Right lung (tissue), 5 donors: ENCODE data around the gene NYAP1. TPM values are rescaled to one million over a fixed set of nuclear protein-coding genes. Genes with fewer than 3 reads are reported as not detected.
"Not testable (repeated sequence)": the region's sequence is repeated elsewhere in the genome, so short reads cannot be mapped to it uniquely, and the experiment has no call there.

Source experiments
- DNase-seq, 2 donors: peaks; one replicate each; pipeline ENCODE4 v3.0.0-alpha.2; 2013
- polyA plus RNA-seq, 5 donors: library from polyadenylated mRNA; unstranded; fragments of 120-200 nt; gene quantifications; one replicate each; pipeline versions ENCODE4 v1.2.1 to v1.2.3, GENCODE V29; 2013; ENCODE audit warnings: inconsistent platforms in 1 of 5, low replicate concordance in 1 of 5; ENCODE audit not compliant: insufficient read length in 5 of 5, insufficient read depth in 1 of 5

Gene NYAP1
- polyA plus RNA-seq, 5 donors, result 2.3 to 5.3 (median 3.0) TPM

GRCh38 chr7:100481466-100481865 is 2.3 kb upstream of the NYAP1 start:
- no peak for DNase-seq

GRCh38 chr7:100482728-100483089 is 1.0 kb upstream of the NYAP1 start:
- no peak for DNase-seq

GRCh38 chr7:100483090-100483721 is 521 bp upstream of the NYAP1 start:
- peak; percentile 60 for DNase-seq

GRCh38 chr7:100484673-100485045 is 932 bp downstream of the NYAP1 start:
- no peak for DNase-seq

- no peak for DNase-seq
These were observed 1.7 kb downstream of the NYAP1 start for GRCh38 chr7:100485471-100485876.

- no peak for DNase-seq
These were observed 2.4 kb downstream of the NYAP1 start for GRCh38 chr7:100486111-100486636.

GRCh38 chr7:100486753-100487446 is 3.2 kb downstream of the NYAP1 start:
- no peak for DNase-seq

GRCh38 chr7:100488333-100489095 is 4.8 kb downstream of the NYAP1 start:
- DNase-seq, result no peak

- DNase-seq, result no peak
These were observed 5.4 kb downstream of the NYAP1 start for GRCh38 chr7:100489121-100489520.

GRCh38 chr7:100489824-100490223 is 6.1 kb downstream of the NYAP1 start:
- peak; percentile 78 to 83 for DNase-seq

- no peak for DNase-seq
These were observed 6.9 kb downstream of the NYAP1 start for GRCh38 chr7:100490483-100491191.

- no peak for DNase-seq
These were observed 7.5 kb downstream of the NYAP1 start for GRCh38 chr7:100491192-100491578.

- DNase-seq, result no peak
These were observed 9.2 kb downstream of the NYAP1 start for GRCh38 chr7:100492738-100493475.

- DNase-seq, result no peak
These were observed 9.9 kb downstream of the NYAP1 start for GRCh38 chr7:100493476-100494264.

- no peak for DNase-seq
These were observed 12.8 kb downstream of the NYAP1 start for GRCh38 chr7:100496509-100496908.

GRCh38 chr7:100500743-100501142 is 17.0 kb downstream of the NYAP1 start:
- DNase-seq, result not testable (repeated sequence)

GRCh38 chr7:100504031-100504430 is 20.3 kb downstream of the NYAP1 start:
- not testable (repeated sequence) for DNase-seq

- DNase-seq, result no peak
These were observed 21.3 kb downstream of the NYAP1 start for GRCh38 chr7:100504887-100505611.

GRCh38 chr7:100506356-100506923 is 22.7 kb downstream of the NYAP1 start:
- no peak for DNase-seq
